Uterus (tissue), 2 donors: Measurements from ENCODE around the gene AUTS2.

ENCODE experiments used
- POLR2A ChIP-seq, 2 donors: fragments of 450-650 bp; IDR thresholded peaks; one replicate each; pipeline ENCODE4 v1.6.1; 2016; ENCODE audit warnings: antibody characterized with exemption in 2 of 2, mild to moderate bottlenecking in 1 of 2, moderate library complexity in 1 of 2
- TF ChIP-seq, protein P1 (sequence below), 4 experiments: fragments of 200-600 bp in 2 of 4; fragments of 450-650 bp in 2 of 4; sonication (generic) in 2 of 4; IDR thresholded peaks; one replicate each; pipeline ENCODE4 v1.5.1; 2016 to 2019; ENCODE audit warnings: antibody characterized with exemption in 4 of 4, mild to moderate bottlenecking in 2 of 4, moderate library complexity in 1 of 4

DNA sequence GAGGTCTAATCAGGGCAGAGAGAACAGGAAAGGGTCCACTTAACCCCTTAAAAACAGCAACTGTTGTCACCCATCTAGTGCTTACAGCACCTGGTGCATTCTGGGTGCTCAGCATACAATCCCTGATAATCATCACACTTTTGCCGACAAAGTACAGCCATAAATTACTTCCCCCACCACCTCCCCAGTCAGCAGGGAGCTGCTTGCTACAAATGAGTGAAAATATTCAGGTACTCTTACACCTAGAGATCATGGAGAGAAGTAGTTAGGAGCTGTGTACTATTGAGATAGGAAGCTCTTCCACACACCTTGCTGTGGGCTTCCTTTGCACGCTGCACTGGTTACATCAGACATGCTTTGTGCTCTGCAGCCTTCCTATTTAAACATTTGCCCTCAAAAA lies 810.2 kb downstream of the AUTS2 start:
- TF ChIP-seq, protein P1, sequence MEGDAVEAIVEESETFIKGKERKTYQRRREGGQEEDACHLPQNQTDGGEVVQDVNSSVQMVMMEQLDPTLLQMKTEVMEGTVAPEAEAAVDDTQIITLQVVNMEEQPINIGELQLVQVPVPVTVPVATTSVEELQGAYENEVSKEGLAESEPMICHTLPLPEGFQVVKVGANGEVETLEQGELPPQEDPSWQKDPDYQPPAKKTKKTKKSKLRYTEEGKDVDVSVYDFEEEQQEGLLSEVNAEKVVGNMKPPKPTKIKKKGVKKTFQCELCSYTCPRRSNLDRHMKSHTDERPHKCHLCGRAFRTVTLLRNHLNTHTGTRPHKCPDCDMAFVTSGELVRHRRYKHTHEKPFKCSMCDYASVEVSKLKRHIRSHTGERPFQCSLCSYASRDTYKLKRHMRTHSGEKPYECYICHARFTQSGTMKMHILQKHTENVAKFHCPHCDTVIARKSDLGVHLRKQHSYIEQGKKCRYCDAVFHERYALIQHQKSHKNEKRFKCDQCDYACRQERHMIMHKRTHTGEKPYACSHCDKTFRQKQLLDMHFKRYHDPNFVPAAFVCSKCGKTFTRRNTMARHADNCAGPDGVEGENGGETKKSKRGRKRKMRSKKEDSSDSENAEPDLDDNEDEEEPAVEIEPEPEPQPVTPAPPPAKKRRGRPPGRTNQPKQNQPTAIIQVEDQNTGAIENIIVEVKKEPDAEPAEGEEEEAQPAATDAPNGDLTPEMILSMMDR (IDR thresholded peaks at IDR 0.05) = no peak
- TF ChIP-seq POLR2A (IDR thresholded peaks at IDR 0.05) = no peak
